Left lung (tissue), 10 donors: Measurements from ENCODE around the gene MANF. TPM values are rescaled to one million over a fixed set of nuclear protein-coding genes. Genes with fewer than 3 reads are reported as not detected.
A peak's percentile ranks its signal among the peaks of the same experiment; 100 is the strongest.

Source experiments
- ATAC-seq: fragments of 200-7000 bp; cut with Tn5 transposase; one replicate; pipeline ENCODE4 v1.9.1; 2020; ENCODE audit warnings: moderate library complexity
- DNase-seq, 4 donors: peaks; one replicate each; pipeline ENCODE4 v3.0.0-alpha.2; 2013 to 2020
- H3K27ac ChIP-seq, 2 donors: fragments of 200-600 bp; sonication (generic) in 1 of 2; one replicate each; pipeline versions ENCODE4 v1.5.0 to v1.8.0; 2020 to 2021
- H3K27me3 ChIP-seq, 2 donors: fragments of 200-600 bp; sonication (generic) in 1 of 2; one replicate each; pipeline versions ENCODE4 v1.5.0 to v1.8.0; 2020 to 2021
- H3K36me3 ChIP-seq, 2 donors: fragments of 200-600 bp; sonication (generic) in 1 of 2; one replicate each; pipeline versions ENCODE4 v1.5.0 to v1.8.0; 2020 to 2021
- H3K4me1 ChIP-seq, 2 donors: fragments of 200-600 bp; one replicate each; pipeline ENCODE4 v1.8.0; 2021
- H3K4me3 ChIP-seq, 2 donors: fragments of 200-600 bp; sonication (generic) in 1 of 2; one replicate each; pipeline versions ENCODE4 v1.5.0 to v1.8.0; 2020 to 2021; ENCODE audit warnings: mild to moderate bottlenecking in 1 of 2
- H3K9me3 ChIP-seq, 2 donors: fragments of 200-600 bp; sonication (generic) in 1 of 2; one replicate each; pipeline versions ENCODE4 v1.5.0 to v1.8.0; 2020 to 2021
- intact Hi-C, 2 donors: fragments of 100-400 bp; cut with DNase I; formaldehyde crosslinking; loops; one replicate each; pipeline versions ENCODE4 v1.11.2 to v1.14.2; 2022
- polyA plus RNA-seq, 6 donors: library from polyadenylated mRNA; unstranded; fragments of 120-200 nt; gene quantifications; one replicate each; pipeline ENCODE4 v1.2.1, GENCODE V29; 2013; ENCODE audit not compliant: insufficient read length in 6 of 6
- total RNA-seq, 2 donors: library from RNA; stranded (reverse); fragmentation: NEBNext Ultra II Directional; extraction: Animal tissue kit (Norgen Biotek cat#: 25700); gene quantifications; one replicate each; pipeline ENCODE4 v1.2.1, GENCODE V29; 2021
- TF ChIP-seq, protein P1 (sequence below), 2 donors: fragments of 200-600 bp; sonication (generic) in 1 of 2; IDR thresholded peaks; one replicate each; pipeline versions ENCODE4 v1.5.0 to v1.8.0; 2021; ENCODE audit warnings: antibody characterized with exemption in 2 of 2
- donor health status: DM: no; HTN: yes; CAD: no.
- donor health status: DM: no; HTN: no; CAD: no.

The MANF gene
- total and polyA plus RNA-seq, 8 donors = 87.7 to 187 (median 99.3) TPM

DNA sequence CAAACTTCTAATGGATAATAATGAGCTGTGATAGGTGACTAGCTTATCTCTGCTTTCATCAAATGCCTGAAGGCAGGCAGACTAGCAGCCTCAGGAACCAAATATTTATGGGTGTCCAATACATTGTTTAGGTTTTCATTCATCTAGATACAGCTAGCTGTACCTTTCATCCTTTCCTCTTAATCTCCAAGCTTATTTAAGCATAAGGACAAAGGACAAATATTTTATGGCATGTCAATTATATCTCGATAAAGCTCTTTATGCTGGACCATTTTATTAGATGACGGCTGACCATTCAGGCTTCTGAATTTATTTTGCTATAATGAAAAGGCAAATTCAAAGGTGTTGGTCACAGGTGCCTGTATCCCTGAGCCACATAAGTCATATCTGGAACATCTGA lies 22.9 kb downstream of the MANF start:
- TF ChIP-seq, protein P1, sequence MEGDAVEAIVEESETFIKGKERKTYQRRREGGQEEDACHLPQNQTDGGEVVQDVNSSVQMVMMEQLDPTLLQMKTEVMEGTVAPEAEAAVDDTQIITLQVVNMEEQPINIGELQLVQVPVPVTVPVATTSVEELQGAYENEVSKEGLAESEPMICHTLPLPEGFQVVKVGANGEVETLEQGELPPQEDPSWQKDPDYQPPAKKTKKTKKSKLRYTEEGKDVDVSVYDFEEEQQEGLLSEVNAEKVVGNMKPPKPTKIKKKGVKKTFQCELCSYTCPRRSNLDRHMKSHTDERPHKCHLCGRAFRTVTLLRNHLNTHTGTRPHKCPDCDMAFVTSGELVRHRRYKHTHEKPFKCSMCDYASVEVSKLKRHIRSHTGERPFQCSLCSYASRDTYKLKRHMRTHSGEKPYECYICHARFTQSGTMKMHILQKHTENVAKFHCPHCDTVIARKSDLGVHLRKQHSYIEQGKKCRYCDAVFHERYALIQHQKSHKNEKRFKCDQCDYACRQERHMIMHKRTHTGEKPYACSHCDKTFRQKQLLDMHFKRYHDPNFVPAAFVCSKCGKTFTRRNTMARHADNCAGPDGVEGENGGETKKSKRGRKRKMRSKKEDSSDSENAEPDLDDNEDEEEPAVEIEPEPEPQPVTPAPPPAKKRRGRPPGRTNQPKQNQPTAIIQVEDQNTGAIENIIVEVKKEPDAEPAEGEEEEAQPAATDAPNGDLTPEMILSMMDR (IDR thresholded peaks at IDR 0.05) = no peak
- Histone ChIP-seq H3K4me3 (no peak overlapping the region), H3K36me3 (peaks cover 0 to 76% of the 10 kb centered on the region in 2 donors), H3K4me1 (peaks cover 0 to 7% of the 10 kb centered on the region in 2 donors), H3K27ac (no peak overlapping the region), H3K9me3 (no peaks in the 10 kb centered on the region), H3K27me3 (no peaks in the 10 kb centered on the region)
- intact Hi-C loops = no loop called here
- DNase-seq (no peak), ATAC-seq (no peak)

DNA sequence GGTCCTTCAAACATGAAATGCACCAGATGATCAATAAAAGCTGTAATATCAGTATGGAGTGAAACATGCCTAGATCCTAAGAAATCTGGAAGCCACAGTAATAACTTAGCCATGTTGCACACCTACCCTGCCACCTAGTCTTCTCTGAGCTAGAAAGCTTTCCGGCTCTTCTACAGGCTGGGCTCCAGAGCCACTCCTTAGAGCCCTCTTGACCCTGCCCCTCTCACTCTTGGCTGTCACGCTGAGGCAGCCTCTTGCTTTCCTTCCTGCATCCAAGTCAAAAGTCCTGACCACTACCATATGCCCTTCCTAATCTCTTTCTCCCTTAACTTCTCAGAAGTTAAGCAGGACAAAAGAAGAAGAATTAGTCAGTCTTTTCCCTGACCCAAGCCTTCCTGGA lies 23.7 kb downstream of the MANF start:
- H3K9me3 ChIP-seq = no peaks in the 10 kb centered on the region
- no peak overlapping the region for H3K4me3 ChIP-seq
- intact Hi-C loops = no loop called here
- ATAC-seq (peak; percentile 99), DNase-seq (no peak)
- TF ChIP-seq, protein P1 (IDR thresholded peaks at IDR 0.05) = no peak
- peaks cover 0 to 7% of the 10 kb centered on the region in 2 donors for H3K4me1 ChIP-seq
- H3K27ac ChIP-seq = no peak overlapping the region
- H3K36me3 ChIP-seq = peaks cover 0 to 78% of the 10 kb centered on the region in 2 donors
- no peaks in the 10 kb centered on the region for H3K27me3 ChIP-seq

DNA sequence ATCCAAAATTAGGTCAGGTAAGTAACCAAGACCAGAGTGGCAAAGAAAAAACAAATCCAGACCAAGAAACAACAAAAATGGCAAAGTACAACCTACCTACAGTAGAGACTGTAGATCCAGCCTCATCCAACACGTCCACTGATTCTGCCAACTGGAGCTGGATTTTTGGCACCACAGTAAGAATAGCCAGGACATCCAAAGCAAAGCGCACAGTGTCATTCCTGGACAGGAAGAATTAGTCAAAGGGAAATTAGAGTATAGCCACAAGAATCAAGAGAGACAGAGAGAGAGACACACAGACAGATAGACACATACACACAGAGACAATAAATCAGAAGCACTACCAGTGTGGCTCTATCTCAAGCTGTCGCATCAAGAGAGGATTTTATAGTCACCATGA lies 37.1 kb downstream of the MANF start:
- TF ChIP-seq, protein P1 (IDR thresholded peaks at IDR 0.05) = no peak
- no peak for DNase-seq
- Histone ChIP-seq H3K9me3 (no peaks in the 10 kb centered on the region), H3K4me1 (no peaks in the 10 kb centered on the region), H3K27me3 (no peaks in the 10 kb centered on the region), H3K4me3 (no peak overlapping the region), H3K36me3 (peaks cover 0 to 92% of the 10 kb centered on the region in 2 donors), H3K27ac (no peak overlapping the region)
- no peak for ATAC-seq
- intact Hi-C loops = no loop called here

DNA sequence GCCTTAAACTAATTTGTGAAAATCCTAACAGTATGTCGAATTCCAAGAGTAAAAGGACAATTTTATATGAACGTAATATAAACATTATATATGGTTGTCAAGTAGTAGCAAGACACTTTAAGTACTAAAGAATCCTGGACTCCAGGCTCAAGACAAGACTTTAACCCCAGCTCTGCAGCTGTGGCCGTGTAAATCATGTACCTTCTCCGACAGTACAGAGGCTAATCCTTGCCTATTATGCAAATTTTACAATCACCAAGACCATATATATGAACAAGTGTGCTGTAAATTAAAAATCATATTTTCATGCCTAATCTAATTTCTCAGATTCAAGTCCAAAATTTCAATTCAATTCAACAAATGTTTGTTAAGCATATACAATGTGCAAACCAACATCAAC lies 41.8 kb downstream of the MANF start:
- TF ChIP-seq, protein P1 (IDR thresholded peaks at IDR 0.05) = no peak
- H3K27me3 ChIP-seq = no peaks in the 10 kb centered on the region
- H3K4me3 ChIP-seq = no peak overlapping the region
- H3K9me3 ChIP-seq = no peaks in the 10 kb centered on the region
- H3K27ac ChIP-seq = no peak overlapping the region
- no peaks in the 10 kb centered on the region for H3K4me1 ChIP-seq
- ATAC-seq (no peak), DNase-seq (no peak)
- peaks cover 2 to 92% of the 10 kb centered on the region in 2 donors for H3K36me3 ChIP-seq
- intact Hi-C loops = no loop called here

DNA sequence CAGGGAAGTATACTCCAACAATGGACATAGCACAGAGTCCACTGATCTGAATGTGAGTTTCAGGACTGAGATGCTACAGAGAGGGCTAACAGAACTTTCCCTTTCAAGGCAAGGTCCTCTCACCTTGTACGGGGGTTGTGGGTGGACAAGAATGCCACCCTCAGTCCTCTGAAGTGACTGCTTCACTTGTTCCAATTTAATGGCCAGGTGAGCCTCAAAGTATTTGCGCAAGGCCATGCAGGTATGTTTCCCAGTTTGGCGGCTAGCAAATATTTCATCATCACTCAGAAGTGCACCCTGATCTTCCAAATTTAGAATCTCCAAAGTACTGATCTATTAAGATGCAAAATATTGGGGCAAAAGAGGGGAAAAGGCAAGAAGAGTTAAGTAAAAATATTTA lies 44.0 kb downstream of the MANF start:
- no peak for DNase-seq
- TF ChIP-seq, protein P1 (IDR thresholded peaks at IDR 0.05) = no peak
- ATAC-seq = peak; percentile 81
- H3K4me3 ChIP-seq = no peak overlapping the region
- no peaks in the 10 kb centered on the region for H3K9me3 ChIP-seq
- H3K27me3 ChIP-seq = no peaks in the 10 kb centered on the region
- peaks cover 2 to 96% of the 10 kb centered on the region in 2 donors for H3K36me3 ChIP-seq
- no peak overlapping the region for H3K27ac ChIP-seq
- intact Hi-C loops = no loop called here
- H3K4me1 ChIP-seq = no peaks in the 10 kb centered on the region
